GM21515 (cell line): ENCODE measurements around the gene TMSB15B.
"Not testable (repeated sequence)": the region's sequence is repeated elsewhere in the genome, so short reads cannot be mapped to it uniquely, and the experiment has no call there.

Source experiments
- ATAC-seq: cut with Tn5 transposase; IDR thresholded peaks from one replicate; pipeline ENCODE4 v1.9.1; 2021; ENCODE audit not compliant: unreplicated experiment

The TMSB15B gene

GRCh38 chrX:103962411-103963278, at the start of gene TMSB15B:
TSS of gene TMSB15B (plus strand) at chrX:103962627.
- peak; percentile 99 for ATAC-seq

DNA sequence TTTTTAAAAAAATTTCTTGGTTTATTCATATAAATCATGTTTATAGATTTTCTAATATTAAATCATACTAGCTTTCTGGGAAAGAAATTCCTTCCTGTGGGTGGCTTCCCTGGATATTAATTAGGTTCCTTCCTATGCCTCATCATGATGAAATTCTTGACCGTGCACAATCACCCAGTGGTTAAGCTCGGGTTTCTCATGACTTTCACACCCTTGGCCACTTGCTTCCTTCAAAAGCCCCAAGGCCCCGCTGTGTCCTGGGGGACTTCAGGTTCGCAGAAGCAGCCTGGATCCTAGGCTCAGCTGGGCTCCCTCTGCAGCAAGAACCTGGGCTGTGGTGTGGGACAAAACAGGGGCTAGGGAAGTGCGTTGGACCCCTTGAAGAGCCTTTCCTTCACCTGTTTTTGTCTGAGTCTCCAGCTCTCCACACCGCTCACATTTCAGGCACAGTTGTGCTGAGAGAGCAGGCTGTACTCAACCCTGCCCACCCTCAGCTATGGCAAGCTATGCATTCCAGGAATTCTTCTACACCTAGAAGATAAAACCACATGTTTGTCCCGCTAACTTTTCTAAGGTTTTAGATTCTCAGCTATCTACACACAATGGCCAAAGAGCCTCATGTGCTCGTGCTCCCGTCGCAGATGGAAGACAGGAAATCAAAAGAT, 48.9 kb upstream of the TMSB15B start:
- ATAC-seq: no peak

GRCh38 chrX:103918050-103918449, 44.4 kb upstream of the TMSB15B start:
- ATAC-seq: peak; percentile 44

- ATAC-seq: peak; percentile 67
Measured at GRCh38 chrX:103918571-103919269, 43.7 kb upstream of the TMSB15B start.

DNA sequence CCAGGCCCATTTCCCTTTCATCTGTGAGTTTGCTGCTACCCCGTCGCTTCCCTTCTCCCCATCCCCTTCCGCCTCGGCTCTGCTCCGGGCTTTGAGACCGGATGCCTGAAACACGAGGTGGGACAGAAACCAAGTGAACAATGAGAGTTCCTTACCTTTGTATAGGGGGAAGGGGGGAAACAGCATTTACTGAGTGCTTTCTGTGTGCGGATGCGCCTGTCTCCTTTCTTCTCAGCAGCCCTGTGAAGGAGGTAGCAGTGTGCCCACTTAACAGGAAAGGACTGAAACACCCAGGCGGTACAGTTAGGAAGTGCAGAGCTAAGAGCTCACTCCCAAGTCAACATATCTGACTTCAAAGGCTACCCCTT, 43.2 kb upstream of the TMSB15B start:
- peak; percentile 48 for ATAC-seq

DNA sequence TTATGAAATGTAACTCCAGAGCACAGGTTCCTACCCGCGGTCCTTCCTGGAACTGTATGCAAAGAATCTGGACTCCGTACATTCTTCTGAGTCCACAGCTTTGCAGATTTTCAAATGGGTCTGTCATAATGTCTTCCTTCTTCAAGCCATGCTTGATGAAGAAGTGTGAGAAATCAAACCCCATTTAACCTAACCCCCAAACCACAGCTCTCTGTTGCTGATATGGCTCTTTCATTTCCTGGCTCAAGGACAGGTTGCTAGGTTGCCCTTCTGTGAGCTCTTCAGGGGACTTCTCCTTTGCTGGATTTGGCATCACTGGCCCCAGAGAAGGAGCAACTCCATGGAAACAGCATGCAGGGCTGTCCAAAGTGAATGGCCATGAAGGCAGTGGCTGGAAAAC, 41.9 kb upstream of the TMSB15B start:
- peak; percentile 52 for ATAC-seq

DNA sequence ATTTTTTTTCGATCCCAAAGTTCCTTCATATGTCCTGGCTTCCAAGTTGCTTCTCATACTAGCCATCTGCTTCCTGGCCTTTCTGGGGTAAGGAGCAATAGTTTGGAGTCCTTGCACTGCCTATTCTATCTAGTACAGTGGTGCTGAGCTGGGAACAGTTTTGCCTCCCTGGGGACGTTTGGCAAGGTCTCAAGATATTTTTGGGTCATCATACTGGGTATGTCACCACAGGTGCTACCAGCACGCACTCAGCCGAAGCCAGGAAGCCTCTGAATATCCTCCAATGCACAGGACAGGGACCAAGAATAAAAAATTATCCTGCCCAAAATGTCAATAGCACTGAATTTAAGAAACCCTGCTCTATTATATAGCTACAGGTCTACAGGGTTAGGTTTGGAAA, 35.4 kb upstream of the TMSB15B start:
- no peak for ATAC-seq

- no peak for ATAC-seq
Measured at GRCh38 chrX:103927633-103928032, 34.8 kb upstream of the TMSB15B start.

DNA sequence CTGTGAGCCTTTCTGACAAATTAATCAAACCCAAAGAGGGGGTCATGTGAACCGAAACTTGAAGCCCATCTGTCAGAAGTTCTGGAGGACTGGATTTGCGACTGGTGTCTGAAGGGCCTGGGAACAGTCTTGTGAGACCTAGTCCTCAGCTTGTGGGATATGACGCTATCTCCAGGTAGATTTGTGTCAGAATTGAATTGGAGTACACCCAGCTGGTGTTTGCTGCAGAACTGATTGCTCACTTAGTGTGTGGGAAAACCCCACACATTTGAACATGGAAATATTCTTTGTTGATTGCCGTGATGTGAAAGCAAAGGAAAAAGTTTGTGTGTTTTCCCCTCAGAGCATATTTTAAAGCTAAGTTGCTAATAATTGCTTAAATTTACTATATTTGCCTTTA, 30.3 kb upstream of the TMSB15B start:
- ATAC-seq: peak; percentile 74

- ATAC-seq: not testable (repeated sequence)
Measured at GRCh38 chrX:103940257-103940656, 22.2 kb upstream of the TMSB15B start.

- no peak for ATAC-seq
Measured at GRCh38 chrX:103941201-103941975, 21.0 kb upstream of the TMSB15B start.

GRCh38 chrX:103949506-103949905, 12.9 kb upstream of the TMSB15B start:
- no peak for ATAC-seq

- no peak for ATAC-seq
Measured at GRCh38 chrX:103953353-103953752, 9.1 kb upstream of the TMSB15B start.

DNA sequence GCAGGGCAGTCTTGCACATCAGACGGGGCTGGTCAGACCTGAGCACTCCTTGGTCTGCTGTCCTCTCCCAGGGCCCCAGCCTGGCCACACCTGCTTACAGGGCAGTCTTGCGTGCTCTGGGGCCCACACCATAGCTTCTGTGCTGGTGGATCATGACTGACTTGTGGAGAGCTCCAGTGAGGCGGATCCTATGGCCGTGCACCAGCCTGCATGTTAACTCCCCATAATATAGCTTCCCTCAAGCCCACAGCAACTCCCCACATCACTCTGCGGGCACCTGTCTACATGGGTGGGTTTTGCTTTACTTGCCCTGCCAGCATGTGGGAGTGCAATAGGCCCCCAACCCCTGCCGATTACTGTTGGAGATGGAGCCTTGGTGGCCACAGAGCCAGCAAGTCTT, 8.2 kb upstream of the TMSB15B start:
- no peak for ATAC-seq

DNA sequence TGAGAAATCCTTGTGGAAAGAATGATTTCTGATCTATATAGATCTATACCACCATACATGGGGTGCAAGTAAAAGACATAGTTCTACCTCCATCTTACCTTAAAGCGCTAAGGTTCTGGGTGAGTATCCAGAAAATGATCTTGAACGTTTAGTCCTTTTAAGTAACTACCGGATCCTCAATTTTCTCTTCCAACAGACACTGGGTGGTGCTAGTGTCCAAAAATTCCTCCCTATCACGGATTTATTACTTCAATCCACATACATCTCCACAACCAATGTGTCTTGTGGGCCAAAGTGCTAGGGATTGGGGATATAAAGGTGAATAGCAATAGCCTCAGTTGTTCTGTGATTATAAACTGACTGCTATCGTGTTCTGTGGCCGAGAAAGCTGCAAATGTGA, 1.8 kb upstream of the TMSB15B start:
- ATAC-seq: not testable (repeated sequence)

DNA sequence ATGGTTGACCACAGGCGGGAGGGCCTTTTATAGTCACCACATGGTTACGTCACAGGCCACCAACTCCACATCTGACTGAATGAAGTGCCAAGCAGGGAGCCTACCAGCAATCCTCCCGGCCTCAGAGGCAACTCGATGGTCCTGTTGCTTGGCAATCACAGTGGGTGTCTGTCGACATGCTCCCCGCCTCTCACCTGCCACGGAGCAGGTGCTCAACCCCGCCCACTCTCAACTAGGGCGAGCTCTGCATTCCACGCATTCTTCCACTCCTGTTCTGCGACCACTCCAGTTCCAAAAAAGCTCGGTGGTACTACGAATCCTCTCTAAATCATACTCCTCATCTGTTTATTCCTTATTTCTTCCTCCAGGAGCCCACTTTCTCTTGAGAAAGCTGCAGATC, 21.1 kb downstream of the TMSB15B start:
- not testable (repeated sequence) for ATAC-seq

DNA sequence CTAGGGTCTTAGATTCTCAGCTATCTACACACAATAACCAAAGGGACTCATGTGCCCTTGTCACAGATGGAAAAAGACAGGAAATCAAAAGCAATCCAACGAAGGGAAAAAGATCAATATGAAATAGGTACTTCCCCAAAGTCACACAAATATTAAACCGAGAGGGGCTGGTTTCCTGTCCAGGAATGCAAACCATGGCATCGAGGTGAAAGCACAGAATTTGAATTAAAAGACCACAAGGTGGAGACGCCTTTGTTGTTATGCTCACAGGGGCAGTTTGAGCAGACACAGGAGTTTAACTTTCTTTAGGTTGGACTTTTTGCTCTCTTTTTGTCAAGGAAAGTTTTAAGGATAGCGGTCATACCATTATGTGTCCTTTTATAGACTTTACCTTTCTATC, 36.8 kb downstream of the TMSB15B start:
- ATAC-seq: peak; percentile 79

GRCh38 chrX:104008831-104009230, 46.4 kb downstream of the TMSB15B start:
- ATAC-seq: no peak

GRCh38 chrX:104013158-104013557, 50.7 kb downstream of the TMSB15B start:
- ATAC-seq: no peak

DNA sequence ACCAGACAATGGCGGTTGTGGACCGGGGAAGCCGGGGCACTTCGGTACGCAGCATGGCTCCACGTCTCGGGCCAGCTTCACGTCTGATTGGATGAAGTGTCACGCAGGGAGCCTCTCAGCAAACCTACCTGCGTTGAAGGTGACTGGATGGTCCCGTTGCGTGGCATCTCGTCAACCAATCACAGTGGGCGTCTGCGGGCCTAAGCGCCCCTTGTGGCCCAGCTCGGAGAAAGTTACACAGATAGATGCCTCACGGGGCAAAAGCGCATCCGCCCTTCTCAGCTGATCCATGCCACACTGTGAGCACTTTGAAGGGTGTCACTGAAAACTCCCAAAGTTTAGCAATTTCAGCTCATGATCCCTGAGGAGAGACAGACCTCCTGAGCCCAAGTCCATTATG, 51.2 kb downstream of the TMSB15B start, which contains the start of gene H2BW1:
Gene H2BW1, minus strand, starts transcription at position 103 of the 400 bp plus-strand sequence. CDS start 132 bp downstream, outside the sequence.
- ATAC-seq: no peak

GRCh38 chrX:104015576-104015975, 53.1 kb downstream of the TMSB15B start:
- not testable (repeated sequence) for ATAC-seq
